ENCODE measurements around the gene CENPN.

The CENPN gene

DNA sequence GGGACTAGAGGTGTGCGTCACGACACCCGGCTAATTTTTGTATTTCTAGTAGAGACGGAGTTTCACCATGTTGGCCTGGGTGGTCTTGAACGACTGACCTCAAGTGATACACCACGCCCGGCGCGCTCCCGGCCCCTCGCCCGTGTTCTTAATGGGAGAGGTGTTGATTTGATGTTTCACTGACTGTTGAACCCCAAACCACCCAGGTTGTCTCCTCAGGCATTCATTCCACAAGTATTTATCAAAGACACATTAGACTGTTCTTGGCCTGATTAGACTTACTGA, 1.4 kb downstream of the CENPN start:
- TF ChIP-seq, protein P1, sequence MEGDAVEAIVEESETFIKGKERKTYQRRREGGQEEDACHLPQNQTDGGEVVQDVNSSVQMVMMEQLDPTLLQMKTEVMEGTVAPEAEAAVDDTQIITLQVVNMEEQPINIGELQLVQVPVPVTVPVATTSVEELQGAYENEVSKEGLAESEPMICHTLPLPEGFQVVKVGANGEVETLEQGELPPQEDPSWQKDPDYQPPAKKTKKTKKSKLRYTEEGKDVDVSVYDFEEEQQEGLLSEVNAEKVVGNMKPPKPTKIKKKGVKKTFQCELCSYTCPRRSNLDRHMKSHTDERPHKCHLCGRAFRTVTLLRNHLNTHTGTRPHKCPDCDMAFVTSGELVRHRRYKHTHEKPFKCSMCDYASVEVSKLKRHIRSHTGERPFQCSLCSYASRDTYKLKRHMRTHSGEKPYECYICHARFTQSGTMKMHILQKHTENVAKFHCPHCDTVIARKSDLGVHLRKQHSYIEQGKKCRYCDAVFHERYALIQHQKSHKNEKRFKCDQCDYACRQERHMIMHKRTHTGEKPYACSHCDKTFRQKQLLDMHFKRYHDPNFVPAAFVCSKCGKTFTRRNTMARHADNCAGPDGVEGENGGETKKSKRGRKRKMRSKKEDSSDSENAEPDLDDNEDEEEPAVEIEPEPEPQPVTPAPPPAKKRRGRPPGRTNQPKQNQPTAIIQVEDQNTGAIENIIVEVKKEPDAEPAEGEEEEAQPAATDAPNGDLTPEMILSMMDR (IDR thresholded peaks at IDR 0.05; ENCODE audit: control extremely low read depth, extremely low read depth, low read depth, missing control alignments), result no peak
- CTCF ChIA-PET, result interaction anchor here (1.9 to 15.9 kb wide), 2 partner anchors 10 to 25 kb away, joined by 6 to 169 read pairs; partner anchors contain the start of gene ATMIN

DNA sequence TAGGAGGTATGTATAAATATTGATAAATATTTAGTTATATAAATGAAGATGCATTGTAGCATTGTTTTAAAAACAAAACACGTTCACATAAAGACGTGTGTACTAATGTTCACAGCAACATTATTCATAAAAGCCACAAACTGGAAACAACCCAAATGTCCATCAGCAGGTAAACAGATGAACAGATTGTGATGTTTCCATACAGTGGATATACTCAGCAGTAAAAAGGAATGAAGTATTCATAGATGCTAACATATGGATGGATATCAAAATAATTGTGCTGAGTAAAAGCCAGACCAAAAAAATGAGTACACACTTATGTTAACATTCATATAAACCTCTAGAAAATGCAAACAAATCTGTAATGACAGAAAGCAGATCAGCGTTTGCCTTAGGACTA, 6.0 kb downstream of the CENPN start:
- no peak for DNase-seq (ENCODE audit: extremely low spot score)
- TF ChIP-seq, protein P1 (IDR thresholded peaks at IDR 0.05; ENCODE audit: control extremely low read depth, extremely low read depth, low read depth, missing control alignments), result no peak
- ChIA-PET CTCF (interaction anchor here (15.9 kb wide), 1 partner anchor 21 kb away, joined by 169 read pairs; the partner anchor contains the start of gene ATMIN), POLR2A (no interaction called here)

More for the DNA sequence above, 1.4 kb downstream of the CENPN start:
- no peak for DNase-seq (ENCODE audit: extremely low spot score)
- POLR2A ChIA-PET, result no interaction called here

DNA sequence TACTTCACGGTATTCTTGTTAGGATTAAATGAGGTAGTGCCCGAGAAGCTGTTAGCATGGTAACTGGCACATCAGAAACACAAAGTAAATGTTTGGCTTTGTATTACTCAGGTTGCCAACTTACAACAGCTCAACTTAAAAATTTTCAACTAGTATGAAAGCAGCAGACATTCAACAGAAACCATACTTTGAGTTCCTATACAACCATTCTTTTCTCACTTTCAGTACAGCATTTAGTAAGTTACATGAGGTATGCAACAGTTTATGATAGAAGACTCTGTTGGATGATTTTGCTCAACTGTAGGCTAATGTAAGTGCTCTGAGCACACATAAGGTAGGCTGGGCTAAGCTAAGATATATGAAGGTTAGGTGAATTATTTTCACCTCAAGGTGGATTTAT, 7.7 kb downstream of the CENPN start:
- CTCF ChIA-PET, result interaction anchor here (1.6 to 15.9 kb wide), 2 partner anchors 10 to 19 kb away, joined by 11 to 169 read pairs; partner anchors contain the start of gene ATMIN
- no peak for DNase-seq (ENCODE audit: extremely low spot score)
- POLR2A ChIA-PET, result no interaction called here
- TF ChIP-seq, protein P1 (IDR thresholded peaks at IDR 0.05; ENCODE audit: control extremely low read depth, extremely low read depth, low read depth, missing control alignments), result no peak

DNA sequence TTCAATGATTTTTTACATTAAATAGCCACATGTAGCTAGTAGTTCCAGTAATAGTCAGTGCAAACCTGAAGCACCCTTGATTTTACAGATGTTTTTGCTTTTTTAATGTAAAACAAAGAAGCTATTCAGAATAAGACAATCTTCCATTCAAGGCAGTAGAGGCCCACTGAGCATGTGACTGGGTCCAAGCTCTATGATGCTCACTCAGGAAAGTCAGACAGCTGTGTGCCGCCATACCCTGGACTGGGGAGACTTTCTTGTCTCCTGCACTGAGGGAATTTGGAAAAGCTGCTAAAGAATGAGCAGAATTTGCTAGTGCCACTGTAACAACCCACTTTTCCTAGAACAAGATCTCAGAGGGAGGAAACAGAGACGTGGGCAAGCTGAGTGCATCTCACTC, 11.5 kb downstream of the CENPN start:
- CTCF ChIA-PET, result interaction anchor here (0.9 to 9.8 kb wide), 6 partner anchors 9 to 48 kb away, joined by 3 to 135 read pairs (median 4); partner anchors contain the start of genes ATMIN and CENPN

DNA sequence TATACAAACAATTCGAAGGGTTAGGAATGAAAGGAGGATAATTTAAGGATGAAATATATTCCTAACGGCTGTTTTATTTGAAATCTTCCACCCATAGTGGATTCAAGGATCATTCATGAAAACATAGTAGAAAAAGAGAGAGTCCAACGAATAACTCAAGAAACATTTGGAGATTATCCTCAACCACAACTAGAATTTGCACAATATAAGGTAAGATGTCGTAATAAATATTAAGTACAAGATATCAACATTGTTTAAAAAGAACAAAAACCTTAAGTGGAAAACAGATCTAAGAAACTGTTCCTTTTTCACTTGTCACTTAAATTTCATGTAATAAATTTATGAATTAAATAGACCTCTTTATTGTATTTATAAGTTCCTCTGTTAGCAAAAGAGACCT, 19.4 kb downstream of the CENPN start:
- DNase-seq (ENCODE audit: extremely low spot score), result no peak
- TF ChIP-seq, protein P1 (IDR thresholded peaks at IDR 0.05; ENCODE audit: control extremely low read depth, extremely low read depth, low read depth, missing control alignments), result no peak
- ChIA-PET CTCF (no interaction called here), POLR2A (no interaction called here)

More for the DNA sequence above, 11.5 kb downstream of the CENPN start:
- TF ChIP-seq, protein P1 (IDR thresholded peaks at IDR 0.05; ENCODE audit: control extremely low read depth, extremely low read depth, low read depth, missing control alignments), result no peak
- DNase-seq (ENCODE audit: extremely low spot score), result no peak
- POLR2A ChIA-PET, result no interaction called here

DNA sequence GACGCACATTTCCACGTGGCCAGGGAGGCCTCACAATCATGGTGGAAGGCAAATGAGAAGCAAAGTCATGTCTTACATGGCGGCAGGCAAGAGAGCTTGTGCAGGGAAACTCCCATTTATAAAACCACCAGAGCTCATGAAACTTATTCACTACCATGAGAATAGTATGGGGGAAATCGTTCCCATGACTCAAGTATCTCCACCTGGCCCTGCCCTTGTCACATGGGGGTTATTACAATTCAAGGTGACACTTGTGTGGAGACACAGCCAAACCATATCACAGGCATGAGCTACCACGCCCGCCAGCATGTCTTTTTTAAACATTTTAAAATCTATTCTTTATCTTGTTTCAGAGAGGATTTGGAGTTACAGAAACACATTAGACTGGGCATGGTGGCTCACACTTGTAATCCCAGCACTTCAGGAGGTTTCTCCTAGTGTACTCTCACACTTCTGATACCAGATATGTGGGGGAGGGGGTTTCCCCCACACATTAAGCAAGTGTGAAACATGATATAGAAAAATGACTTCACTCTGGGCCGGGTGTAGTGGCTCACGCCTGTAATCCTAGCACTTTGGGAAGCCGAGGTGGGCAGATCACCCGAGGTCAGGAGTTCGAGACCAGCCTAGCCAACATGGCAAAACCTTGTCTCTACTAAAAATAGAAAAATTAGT, 23.1 kb downstream of the CENPN start:
- ChIA-PET CTCF (interaction anchor here (1.2 to 12.8 kb wide), 6 partner anchors 9 to 168 kb away, joined by 3 to 169 read pairs (median 4); partner anchors contain the start of genes C16orf46, CENPN and CMC2), POLR2A (no interaction called here)
- no peak for DNase-seq (ENCODE audit: extremely low spot score)
- TF ChIP-seq, protein P1 (IDR thresholded peaks at IDR 0.05; ENCODE audit: control extremely low read depth, extremely low read depth, low read depth, missing control alignments), result no peak

Measured in GM10248 (cell line).